ENCODE data around the gene BTBD9. TPM values are rescaled to one million over a fixed set of nuclear protein-coding genes. Genes with fewer than 3 reads are reported as not detected.

The BTBD9 gene
- total RNA-seq, 2 donors from 2014 or later, result 30.1 to 45.8 TPM

DNA sequence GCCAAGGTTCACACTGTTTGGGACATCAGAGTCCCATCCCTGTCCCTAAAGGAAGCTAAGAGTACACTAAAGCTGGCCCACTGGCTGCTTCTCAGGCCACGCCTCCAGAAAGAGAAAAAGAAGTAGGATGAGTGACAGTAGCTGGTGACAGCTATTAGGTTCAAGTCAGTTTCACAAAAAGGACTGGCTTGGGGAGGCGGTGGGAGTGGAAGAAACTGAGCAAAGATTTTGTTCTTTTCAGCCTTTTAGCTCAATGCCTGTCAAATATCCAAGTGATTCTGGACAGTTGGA lies 445.5 kb downstream of the BTBD9 start:
- Histone ChIP-seq H3K4me1 (ENCODE audit: control insufficient read depth in 1 of 2, low read depth in 2 of 2) (no peaks in the 10 kb centered on the region), H3K36me3 (no peaks in the 10 kb centered on the region), H3K27ac (no peak overlapping the region), H3K9me3 (no peaks in the 10 kb centered on the region), H3K27me3 (replicated peaks; ENCODE audit: insufficient read depth) (no peaks in the 10 kb centered on the region), H3K4me3 (no peak overlapping the region)
- DNase-seq (ENCODE audit: low spot score) (no peak), ATAC-seq (ENCODE audit: insufficient number of reproducible peaks, low FRiP score, low read depth) (no peak)
- TF ChIP-seq, protein P1, sequence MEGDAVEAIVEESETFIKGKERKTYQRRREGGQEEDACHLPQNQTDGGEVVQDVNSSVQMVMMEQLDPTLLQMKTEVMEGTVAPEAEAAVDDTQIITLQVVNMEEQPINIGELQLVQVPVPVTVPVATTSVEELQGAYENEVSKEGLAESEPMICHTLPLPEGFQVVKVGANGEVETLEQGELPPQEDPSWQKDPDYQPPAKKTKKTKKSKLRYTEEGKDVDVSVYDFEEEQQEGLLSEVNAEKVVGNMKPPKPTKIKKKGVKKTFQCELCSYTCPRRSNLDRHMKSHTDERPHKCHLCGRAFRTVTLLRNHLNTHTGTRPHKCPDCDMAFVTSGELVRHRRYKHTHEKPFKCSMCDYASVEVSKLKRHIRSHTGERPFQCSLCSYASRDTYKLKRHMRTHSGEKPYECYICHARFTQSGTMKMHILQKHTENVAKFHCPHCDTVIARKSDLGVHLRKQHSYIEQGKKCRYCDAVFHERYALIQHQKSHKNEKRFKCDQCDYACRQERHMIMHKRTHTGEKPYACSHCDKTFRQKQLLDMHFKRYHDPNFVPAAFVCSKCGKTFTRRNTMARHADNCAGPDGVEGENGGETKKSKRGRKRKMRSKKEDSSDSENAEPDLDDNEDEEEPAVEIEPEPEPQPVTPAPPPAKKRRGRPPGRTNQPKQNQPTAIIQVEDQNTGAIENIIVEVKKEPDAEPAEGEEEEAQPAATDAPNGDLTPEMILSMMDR (IDR thresholded peaks at IDR 0.05), result no peak

GRCh38 chr6:38193481-38194281 lies 446.0 kb downstream of the BTBD9 start:
- Histone ChIP-seq H3K4me3 (no peak overlapping the region), H3K27ac (no peak overlapping the region), H3K4me1 (ENCODE audit: control insufficient read depth in 1 of 2, low read depth in 2 of 2) (no peaks in the 10 kb centered on the region), H3K9me3 (no peaks in the 10 kb centered on the region), H3K27me3 (replicated peaks; ENCODE audit: insufficient read depth) (no peaks in the 10 kb centered on the region), H3K36me3 (no peaks in the 10 kb centered on the region)
- TF ChIP-seq, protein P1 (IDR thresholded peaks at IDR 0.05), result no peak
- ATAC-seq (ENCODE audit: insufficient number of reproducible peaks, low FRiP score, low read depth) (no peak), DNase-seq (ENCODE audit: low spot score) (no peak)

GRCh38 chr6:38193051-38193450 lies 446.7 kb downstream of the BTBD9 start:
- ATAC-seq (ENCODE audit: insufficient number of reproducible peaks, low FRiP score, low read depth) (no peak), DNase-seq (ENCODE audit: low spot score) (no peak)
- TF ChIP-seq, protein P1 (IDR thresholded peaks at IDR 0.05), result no peak
- no peaks in the 10 kb centered on the region for H3K9me3 ChIP-seq
- H3K27me3 ChIP-seq (replicated peaks; ENCODE audit: insufficient read depth), result no peaks in the 10 kb centered on the region
- no peaks in the 10 kb centered on the region for H3K36me3 ChIP-seq
- H3K4me3 ChIP-seq, result no peak overlapping the region
- H3K4me1 ChIP-seq (ENCODE audit: control insufficient read depth in 1 of 2, low read depth in 2 of 2), result no peaks in the 10 kb centered on the region
- no peak overlapping the region for H3K27ac ChIP-seq

DNA sequence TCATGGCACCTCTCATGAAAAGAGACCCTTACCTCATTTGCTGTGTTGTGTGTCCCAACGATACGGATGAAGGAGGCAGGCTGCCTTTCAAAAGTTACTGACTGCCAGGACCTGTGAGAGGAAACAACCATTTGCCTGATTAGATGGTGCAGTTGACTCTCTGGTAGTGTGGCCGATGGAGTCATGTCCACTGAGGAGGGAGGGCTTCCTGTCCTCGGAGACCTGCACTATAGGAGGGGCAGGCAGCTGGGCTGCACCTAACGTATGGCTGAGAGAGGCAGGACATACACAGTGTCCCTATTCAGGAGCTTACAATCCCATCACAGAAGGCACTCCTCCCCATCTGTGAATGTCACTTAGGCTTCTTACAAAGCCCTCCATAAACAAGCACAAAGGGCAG lies 447.2 kb downstream of the BTBD9 start:
- Histone ChIP-seq H3K36me3 (no peaks in the 10 kb centered on the region), H3K27me3 (replicated peaks; ENCODE audit: insufficient read depth) (no peaks in the 10 kb centered on the region), H3K9me3 (no peaks in the 10 kb centered on the region), H3K27ac (no peak overlapping the region), H3K4me3 (no peak overlapping the region), H3K4me1 (ENCODE audit: control insufficient read depth in 1 of 2, low read depth in 2 of 2) (no peaks in the 10 kb centered on the region)
- DNase-seq (ENCODE audit: low spot score) (no peak), ATAC-seq (ENCODE audit: insufficient number of reproducible peaks, low FRiP score, low read depth) (no peak)
- TF ChIP-seq, protein P1 (IDR thresholded peaks at IDR 0.05), result no peak

DNA sequence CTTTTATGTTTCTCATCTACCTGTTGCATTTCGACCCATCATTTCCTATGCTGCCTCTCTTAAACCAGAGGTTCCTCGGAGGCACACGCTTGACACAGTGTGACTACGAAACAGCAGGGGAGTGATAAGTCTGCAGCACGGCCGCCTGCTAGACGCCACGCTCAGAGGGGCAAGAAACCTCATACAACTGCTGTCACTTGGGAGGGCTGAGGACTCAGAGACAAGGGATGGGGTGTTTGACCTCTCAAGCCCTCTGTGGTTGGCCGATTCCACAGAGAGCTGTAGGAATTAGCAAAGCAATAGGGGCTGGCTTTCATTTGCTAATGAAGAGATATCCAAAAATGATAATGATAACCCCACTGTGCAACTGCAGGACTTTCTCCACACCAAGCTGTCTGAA lies 447.7 kb downstream of the BTBD9 start:
- Histone ChIP-seq H3K27me3 (replicated peaks; ENCODE audit: insufficient read depth) (no peaks in the 10 kb centered on the region), H3K9me3 (no peaks in the 10 kb centered on the region), H3K4me1 (ENCODE audit: control insufficient read depth in 1 of 2, low read depth in 2 of 2) (no peaks in the 10 kb centered on the region), H3K36me3 (no peaks in the 10 kb centered on the region), H3K4me3 (no peak overlapping the region), H3K27ac (no peak overlapping the region)
- no peak for ATAC-seq (ENCODE audit: insufficient number of reproducible peaks, low FRiP score, low read depth)
- DNase-seq (ENCODE audit: low spot score), result no peak
- TF ChIP-seq, protein P1 (IDR thresholded peaks at IDR 0.05), result no peak

Data from thoracic aorta (tissue), 2 donors.